ENCODE data around the gene TMCC1.

DNA sequence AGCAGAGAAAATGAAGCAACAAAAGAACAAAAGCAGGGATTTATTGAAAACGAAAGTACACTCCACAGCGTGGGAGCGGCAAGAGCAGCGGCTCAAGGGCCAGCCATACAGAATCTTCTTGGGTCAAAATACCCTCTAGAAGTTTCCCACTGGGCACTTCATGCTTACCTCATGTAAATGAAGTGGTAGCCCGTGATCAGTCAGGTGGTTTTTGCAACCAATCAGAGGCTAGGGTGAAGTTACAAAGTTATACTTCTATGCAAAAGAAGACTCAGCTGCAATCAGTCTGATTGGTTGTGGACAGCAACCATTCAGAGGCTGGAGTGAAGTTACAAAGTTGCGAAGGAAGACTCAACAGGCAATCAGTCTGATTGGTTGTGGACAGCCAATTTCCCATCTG, 43.2 kb upstream of the TMCC1 start:
- no peak for TF ChIP-seq TCF4 (CRISPR knock-in tag; IDR thresholded peaks at IDR 0.05; ENCODE audit: borderline replicate concordance)
- TF ChIP-seq ZNF8 (CRISPR knock-in tag; IDR thresholded peaks at IDR 0.05): no peak
